GM23338 (cell line): ENCODE results near the gene MGRN1. TPM values are rescaled to one million over a fixed set of nuclear protein-coding genes. Genes with fewer than 3 reads are reported as not detected.

Source experiments
- ATAC-seq: fragments of 200-7000 bp; cut with Tn5 transposase; 3 replicates; pipeline ENCODE4 v1.9.1; 2020
- DNase-seq: peaks from one replicate; pipeline ENCODE4 v3.0.0-alpha.2; 2015; ENCODE audit warnings: low spot score
- H2AFZ ChIP-seq: fragments of 200-600 bp; sonication (generic); 2 replicates; pipeline ENCODE4 v1.8.0; 2016; ENCODE audit warnings: antibody characterized with exemption, mild to moderate bottlenecking, moderate library complexity
- H3F3A ChIP-seq: fragments of 200-600 bp; sonication (generic); replicated peaks from 2 replicates; pipeline ENCODE4 v1.8.0; 2017; ENCODE audit warnings: antibody characterized with exemption, mixed run types, low read depth
- H3K27ac ChIP-seq: fragments of 200-600 bp; sonication (generic); 2 replicates; pipeline ENCODE4 v1.6.1; 2016; ENCODE audit warnings: low read depth
- H3K27me3 ChIP-seq: fragments of 200-600 bp; sonication (generic); 2 replicates; pipeline ENCODE4 v1.8.0; 2016; ENCODE audit warnings: mild to moderate bottlenecking, mixed run types, moderate library complexity; ENCODE audit not compliant: insufficient read depth
- H3K36me3 ChIP-seq: fragments of 200-600 bp; sonication (generic); 2 replicates; pipeline ENCODE4 v1.8.0; 2016; ENCODE audit warnings: mild to moderate bottlenecking; ENCODE audit not compliant: insufficient read depth
- H3K4me1 ChIP-seq: fragments of 200-600 bp; sonication (generic); 2 replicates; pipeline ENCODE4 v1.8.0; 2016; ENCODE audit warnings: mild to moderate bottlenecking, moderate library complexity; ENCODE audit not compliant: insufficient read depth
- H3K4me2 ChIP-seq: fragments of 200-600 bp; sonication (generic); 2 replicates; pipeline ENCODE4 v1.7.1; 2017; ENCODE audit warnings: mixed run types
- H3K4me3 ChIP-seq: fragments of 200-600 bp; sonication (generic); 2 replicates; pipeline ENCODE4 v1.6.1; 2016; ENCODE audit warnings: mixed run types
- H3K79me2 ChIP-seq: fragments of 200-600 bp; sonication (generic); replicated peaks from 2 replicates; pipeline ENCODE4 v1.8.0; 2017; ENCODE audit warnings: mild to moderate bottlenecking; ENCODE audit not compliant: insufficient read depth
- H3K9me2 ChIP-seq: fragments of 200-600 bp; sonication (generic); 2 replicates; pipeline ENCODE4 v1.8.0; 2017; ENCODE audit not compliant: insufficient read depth
- H4K20me1 ChIP-seq: fragments of 200-600 bp; sonication (generic); replicated peaks from 2 replicates; pipeline ENCODE4 v1.8.0; 2017; ENCODE audit warnings: mild to moderate bottlenecking; ENCODE audit not compliant: insufficient read depth
- H3K27ac Mint-ChIP-seq: 2 replicates; pipeline ENCODE4 v1.8.0; 2020; ENCODE audit warnings: inconsistent platforms, mild to moderate bottlenecking, moderate library complexity, mixed read lengths
- H3K27me3 Mint-ChIP-seq: 3 replicates; pipeline ENCODE4 v1.8.0; 2022; ENCODE audit warnings: low read depth, mild to moderate bottlenecking, moderate library complexity, mixed read lengths, inconsistent platforms; ENCODE audit not compliant: insufficient read depth, poor library complexity
- H3K36me3 Mint-ChIP-seq: 3 replicates; pipeline ENCODE4 v1.8.0; 2021; ENCODE audit warnings: low read depth, mild to moderate bottlenecking, inconsistent platforms, moderate library complexity, mixed read lengths
- H3K4me1 Mint-ChIP-seq: 3 replicates; pipeline ENCODE4 v1.8.0; 2020; ENCODE audit warnings: mild to moderate bottlenecking, inconsistent platforms, mixed read lengths
- H3K4me3 Mint-ChIP-seq: 3 replicates; pipeline ENCODE4 v1.8.0; 2021; ENCODE audit warnings: moderate library complexity, mild to moderate bottlenecking, inconsistent platforms, mixed read lengths
- H3K9me3 Mint-ChIP-seq: 3 replicates; pipeline ENCODE4 v1.8.0; 2020; ENCODE audit warnings: moderate library complexity, mild to moderate bottlenecking, inconsistent platforms, mixed read lengths
- EZH2 ChIP-seq: fragments of 200-600 bp; sonication (generic); IDR thresholded peaks from one replicate; pipeline ENCODE4 v1.8.0; 2017; ENCODE audit warnings: antibody characterized with exemption, mild to moderate bottlenecking, low read depth; ENCODE audit not compliant: unreplicated experiment
- EZH2phosphoT487 ChIP-seq: fragments of 200-600 bp; sonication (generic); IDR thresholded peaks from one replicate; pipeline ENCODE4 v1.8.1; 2018; ENCODE audit warnings: antibody characterized with exemption; ENCODE audit not compliant: unreplicated experiment
- JUNB ChIP-seq: IDR thresholded peaks from one replicate; pipeline ENCODE4 v1.6.1; 2016; ENCODE audit warnings: antibody characterized with exemption; ENCODE audit not compliant: unreplicated experiment
- POLR2AphosphoS5 ChIP-seq: IDR thresholded peaks from 2 replicates; pipeline ENCODE4 v1.6.1; 2016; ENCODE audit warnings: antibody characterized with exemption, low read depth
- STAT1 ChIP-seq: IDR thresholded peaks from one replicate; pipeline ENCODE4 v1.6.1; 2016; ENCODE audit warnings: antibody characterized with exemption; ENCODE audit not compliant: unreplicated experiment
- ZNF114 ChIP-seq: fragments of 250-450 bp; sonication (Bioruptor Pico); IDR thresholded peaks from 2 replicates; pipeline ENCODE4 v1.5.0; 2020; ENCODE audit warnings: mild to moderate bottlenecking, moderate library complexity
- ZNF331 ChIP-seq: fragments of 250-450 bp; sonication (Bioruptor Pico); IDR thresholded peaks from 2 replicates; pipeline ENCODE4 v1.5.0; 2020; ENCODE audit warnings: low read depth, mild to moderate bottlenecking, moderate library complexity
- polyA plus RNA-seq: library from polyadenylated mRNA; unstranded; fragments of >200 nt; fragmentation: Nextera tagmentation; extraction: Ambion mirVana; gene quantifications from 2 replicates; pipeline ENCODE4 v1.2.1, GENCODE V29; 2016
- total RNA-seq: library from RNA; depleted of rRNA; stranded (reverse); fragments of >200 nt; shearing (Covaris generic); gene quantifications from 2 replicates; pipeline ENCODE4 v1.2.3, GENCODE V29; 2014
- TF ChIP-seq, protein P1 (sequence below): fragments of 250-450 bp; sonication (Bioruptor Pico); IDR thresholded peaks from 2 replicates; pipeline ENCODE4 v1.5.0; 2020; ENCODE audit warnings: mild to moderate bottlenecking, moderate library complexity
- TF ChIP-seq, protein P2 (sequence below), 2 experiments: fragments of 200-600 bp in 1 of 2; sonication (generic) in 1 of 2; conservative IDR thresholded peaks; 2 replicates each; pipeline versions ENCODE4 v1.5.1 to v1.6.1; 2016 to 2017; ENCODE audit warnings: antibody characterized with exemption in 2 of 2, low read depth in 2 of 2, mild to moderate bottlenecking in 2 of 2, moderate library complexity in 1 of 2

Gene MGRN1
- total and polyA plus RNA-seq, 2 experiments from 2014 or later, result 13.1 to 71.8 TPM

GRCh38 chr16:4609200-4610010 lies 15.2 kb upstream of the MGRN1 start:
- Mint-ChIP-seq H3K4me3 (no peak overlapping the region), H3K27me3 (peaks cover 20% of the 10 kb centered on the region), H3K4me1 (peaks cover 16% of the 10 kb centered on the region), H3K27ac (no peak overlapping the region), H3K36me3 (peaks cover 12% of the 10 kb centered on the region), H3K9me3 (no peaks in the 10 kb centered on the region)
- peaks cover 12% of the 10 kb centered on the region for H3F3A ChIP-seq
- H3K4me3 ChIP-seq, result no peak overlapping the region
- H3K36me3 ChIP-seq, result no peaks in the 10 kb centered on the region
- H3K27ac ChIP-seq, result no peak overlapping the region
- no peaks in the 10 kb centered on the region for H3K9me2 ChIP-seq
- DNase-seq (no peak), ATAC-seq (no peak)
- H3K4me2 ChIP-seq, result no peak overlapping the region
- no peaks in the 10 kb centered on the region for H3K27me3 ChIP-seq
- H3K4me1 ChIP-seq, result peaks cover 22% of the 10 kb centered on the region
- no peak overlapping the region for H2AFZ ChIP-seq
- TF ChIP-seq ZNF114 (CRISPR knock-in tag) (no peak), EZH2 (no peak)
- peaks cover 42% of the 10 kb centered on the region for H3K79me2 ChIP-seq
- peaks cover 7% of the 10 kb centered on the region for H4K20me1 ChIP-seq

GRCh38 chr16:4610011-4611005 lies 14.3 kb upstream of the MGRN1 start:
- DNase-seq (no peak), ATAC-seq (no peak)
- Histone ChIP-seq H2AFZ (no peak overlapping the region), H3K27me3 (no peaks in the 10 kb centered on the region), H3K4me1 (peaks cover 26% of the 10 kb centered on the region), H3K9me2 (no peaks in the 10 kb centered on the region), H3K27ac (no peak overlapping the region), H4K20me1 (peaks cover 7% of the 10 kb centered on the region), H3K79me2 (peaks cover 42% of the 10 kb centered on the region), H3K36me3 (no peaks in the 10 kb centered on the region), H3K4me3 (no peak overlapping the region), H3F3A (peaks cover 15% of the 10 kb centered on the region), H3K4me2 (no peak overlapping the region)
- peaks cover 21% of the 10 kb centered on the region for H3K27me3 Mint-ChIP-seq
- no peaks in the 10 kb centered on the region; the same call in 2 of the 3 replicates for H3K9me3 Mint-ChIP-seq
- peaks cover 12% of the 10 kb centered on the region for H3K36me3 Mint-ChIP-seq
- no peak overlapping the region for H3K27ac Mint-ChIP-seq
- H3K4me3 Mint-ChIP-seq, result no peak overlapping the region
- H3K4me1 Mint-ChIP-seq, result peaks cover 16% of the 10 kb centered on the region
- no peak for TF ChIP-seq ZNF114 (CRISPR knock-in tag)
- no peak for TF ChIP-seq EZH2phosphoT487
- no peak for TF ChIP-seq POLR2AphosphoS5
- TF ChIP-seq, protein P1, sequence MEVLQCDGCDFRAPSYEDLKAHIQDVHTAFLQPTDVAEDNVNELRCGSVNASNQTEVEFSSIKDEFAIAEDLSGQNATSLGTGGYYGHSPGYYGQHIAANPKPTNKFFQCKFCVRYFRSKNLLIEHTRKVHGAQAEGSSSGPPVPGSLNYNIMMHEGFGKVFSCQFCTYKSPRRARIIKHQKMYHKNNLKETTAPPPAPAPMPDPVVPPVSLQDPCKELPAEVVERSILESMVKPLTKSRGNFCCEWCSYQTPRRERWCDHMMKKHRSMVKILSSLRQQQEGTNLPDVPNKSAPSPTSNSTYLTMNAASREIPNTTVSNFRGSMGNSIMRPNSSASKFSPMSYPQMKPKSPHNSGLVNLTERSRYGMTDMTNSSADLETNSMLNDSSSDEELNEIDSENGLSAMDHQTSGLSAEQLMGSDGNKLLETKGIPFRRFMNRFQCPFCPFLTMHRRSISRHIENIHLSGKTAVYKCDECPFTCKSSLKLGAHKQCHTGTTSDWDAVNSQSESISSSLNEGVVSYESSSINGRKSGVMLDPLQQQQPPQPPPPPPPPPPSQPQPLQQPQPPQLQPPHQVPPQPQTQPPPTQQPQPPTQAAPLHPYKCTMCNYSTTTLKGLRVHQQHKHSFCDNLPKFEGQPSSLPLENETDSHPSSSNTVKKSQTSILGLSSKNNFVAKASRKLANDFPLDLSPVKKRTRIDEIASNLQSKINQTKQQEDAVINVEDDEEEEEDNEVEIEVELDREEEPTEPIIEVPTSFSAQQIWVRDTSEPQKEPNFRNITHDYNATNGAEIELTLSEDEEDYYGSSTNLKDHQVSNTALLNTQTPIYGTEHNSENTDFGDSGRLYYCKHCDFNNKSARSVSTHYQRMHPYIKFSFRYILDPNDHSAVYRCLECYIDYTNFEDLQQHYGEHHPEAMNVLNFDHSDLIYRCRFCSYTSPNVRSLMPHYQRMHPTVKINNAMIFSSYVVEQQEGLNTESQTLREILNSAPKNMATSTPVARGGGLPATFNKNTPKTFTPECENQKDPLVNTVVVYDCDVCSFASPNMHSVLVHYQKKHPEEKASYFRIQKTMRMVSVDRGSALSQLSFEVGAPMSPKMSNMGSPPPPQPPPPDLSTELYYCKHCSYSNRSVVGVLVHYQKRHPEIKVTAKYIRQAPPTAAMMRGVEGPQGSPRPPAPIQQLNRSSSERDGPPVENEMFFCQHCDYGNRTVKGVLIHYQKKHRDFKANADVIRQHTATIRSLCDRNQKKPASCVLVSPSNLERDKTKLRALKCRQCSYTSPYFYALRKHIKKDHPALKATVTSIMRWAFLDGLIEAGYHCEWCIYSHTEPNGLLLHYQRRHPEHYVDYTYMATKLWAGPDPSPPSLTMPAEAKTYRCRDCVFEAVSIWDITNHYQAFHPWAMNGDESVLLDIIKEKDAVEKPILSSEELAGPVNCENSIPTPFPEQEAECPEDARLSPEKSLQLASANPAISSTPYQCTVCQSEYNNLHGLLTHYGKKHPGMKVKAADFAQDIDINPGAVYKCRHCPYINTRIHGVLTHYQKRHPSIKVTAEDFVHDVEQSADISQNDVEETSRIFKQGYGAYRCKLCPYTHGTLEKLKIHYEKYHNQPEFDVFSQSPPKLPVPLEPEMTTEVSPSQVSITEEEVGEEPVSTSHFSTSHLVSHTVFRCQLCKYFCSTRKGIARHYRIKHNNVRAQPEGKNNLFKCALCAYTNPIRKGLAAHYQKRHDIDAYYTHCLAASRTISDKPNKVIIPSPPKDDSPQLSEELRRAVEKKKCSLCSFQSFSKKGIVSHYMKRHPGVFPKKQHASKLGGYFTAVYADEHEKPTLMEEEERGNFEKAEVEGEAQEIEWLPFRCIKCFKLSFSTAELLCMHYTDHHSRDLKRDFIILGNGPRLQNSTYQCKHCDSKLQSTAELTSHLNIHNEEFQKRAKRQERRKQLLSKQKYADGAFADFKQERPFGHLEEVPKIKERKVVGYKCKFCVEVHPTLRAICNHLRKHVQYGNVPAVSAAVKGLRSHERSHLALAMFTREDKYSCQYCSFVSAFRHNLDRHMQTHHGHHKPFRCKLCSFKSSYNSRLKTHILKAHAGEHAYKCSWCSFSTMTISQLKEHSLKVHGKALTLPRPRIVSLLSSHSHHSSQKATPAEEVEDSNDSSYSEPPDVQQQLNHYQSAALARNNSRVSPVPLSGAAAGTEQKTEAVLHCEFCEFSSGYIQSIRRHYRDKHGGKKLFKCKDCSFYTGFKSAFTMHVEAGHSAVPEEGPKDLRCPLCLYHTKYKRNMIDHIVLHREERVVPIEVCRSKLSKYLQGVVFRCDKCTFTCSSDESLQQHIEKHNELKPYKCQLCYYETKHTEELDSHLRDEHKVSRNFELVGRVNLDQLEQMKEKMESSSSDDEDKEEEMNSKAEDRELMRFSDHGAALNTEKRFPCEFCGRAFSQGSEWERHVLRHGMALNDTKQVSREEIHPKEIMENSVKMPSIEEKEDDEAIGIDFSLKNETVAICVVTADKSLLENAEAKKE, result no peak
- TF ChIP-seq EZH2, result no peak
- no peak for TF ChIP-seq JUNB
- TF ChIP-seq ZNF331 (CRISPR knock-in tag), result no peak
- TF ChIP-seq, protein P2, sequence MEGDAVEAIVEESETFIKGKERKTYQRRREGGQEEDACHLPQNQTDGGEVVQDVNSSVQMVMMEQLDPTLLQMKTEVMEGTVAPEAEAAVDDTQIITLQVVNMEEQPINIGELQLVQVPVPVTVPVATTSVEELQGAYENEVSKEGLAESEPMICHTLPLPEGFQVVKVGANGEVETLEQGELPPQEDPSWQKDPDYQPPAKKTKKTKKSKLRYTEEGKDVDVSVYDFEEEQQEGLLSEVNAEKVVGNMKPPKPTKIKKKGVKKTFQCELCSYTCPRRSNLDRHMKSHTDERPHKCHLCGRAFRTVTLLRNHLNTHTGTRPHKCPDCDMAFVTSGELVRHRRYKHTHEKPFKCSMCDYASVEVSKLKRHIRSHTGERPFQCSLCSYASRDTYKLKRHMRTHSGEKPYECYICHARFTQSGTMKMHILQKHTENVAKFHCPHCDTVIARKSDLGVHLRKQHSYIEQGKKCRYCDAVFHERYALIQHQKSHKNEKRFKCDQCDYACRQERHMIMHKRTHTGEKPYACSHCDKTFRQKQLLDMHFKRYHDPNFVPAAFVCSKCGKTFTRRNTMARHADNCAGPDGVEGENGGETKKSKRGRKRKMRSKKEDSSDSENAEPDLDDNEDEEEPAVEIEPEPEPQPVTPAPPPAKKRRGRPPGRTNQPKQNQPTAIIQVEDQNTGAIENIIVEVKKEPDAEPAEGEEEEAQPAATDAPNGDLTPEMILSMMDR (conservative IDR thresholded peaks at IDR 0.05; ENCODE audit: low read depth in 2 of 2), result no peak
- TF ChIP-seq STAT1, result no peak
